NCI-H1092 (cell line): ENCODE data around the gene SH3BP2.

Source experiments
- DNase-seq: peaks from one replicate; lab custom pipeline; 2025; lab: John Stamatoyannopoulos, UW

The SH3BP2 gene

DNA sequence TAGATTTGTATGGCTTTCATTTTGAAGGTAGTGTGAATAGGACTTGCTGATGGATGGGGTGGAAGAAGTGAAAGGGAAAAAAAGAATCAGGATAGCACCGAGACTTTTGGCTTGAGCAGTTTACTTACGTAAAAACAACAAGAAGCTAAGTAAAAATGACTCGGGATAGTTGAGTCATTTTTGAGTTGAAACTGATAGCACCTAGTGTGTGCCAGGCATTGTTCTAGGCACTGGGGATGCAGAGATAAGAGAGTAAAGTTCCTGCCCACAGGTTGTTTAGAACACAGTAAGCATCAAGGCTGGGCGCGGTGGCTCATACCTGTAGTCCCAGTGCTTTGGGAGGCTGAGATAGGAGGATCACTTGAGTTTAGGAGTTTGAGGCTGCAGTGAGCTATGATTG lies 85.5 kb downstream of the SH3BP2 start:
- DNase-seq, result no peak

DNA sequence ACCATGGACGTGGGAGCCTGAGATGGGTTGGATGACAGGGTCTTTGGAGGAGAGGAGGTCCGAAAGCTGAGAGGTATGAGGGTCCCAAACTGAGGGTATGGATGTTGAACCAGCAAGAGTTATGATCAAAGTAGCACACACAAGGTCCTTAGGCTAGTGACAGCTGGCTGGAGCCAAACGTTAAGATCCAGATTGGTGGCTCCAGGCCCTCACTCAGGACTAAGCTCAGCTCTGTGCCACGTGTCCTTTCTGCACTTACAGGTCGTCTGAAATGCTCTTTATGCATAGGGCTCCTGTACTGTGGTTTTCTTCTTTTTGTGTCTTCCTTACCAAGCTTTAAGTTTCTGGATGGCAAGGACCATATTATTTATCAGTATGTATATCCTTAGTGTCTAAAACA lies 86.1 kb downstream of the SH3BP2 start:
- no peak for DNase-seq

- DNase-seq, result no peak
These were observed 88.5 kb downstream of the SH3BP2 start for GRCh38 chr4:2881431-2881830.

DNA sequence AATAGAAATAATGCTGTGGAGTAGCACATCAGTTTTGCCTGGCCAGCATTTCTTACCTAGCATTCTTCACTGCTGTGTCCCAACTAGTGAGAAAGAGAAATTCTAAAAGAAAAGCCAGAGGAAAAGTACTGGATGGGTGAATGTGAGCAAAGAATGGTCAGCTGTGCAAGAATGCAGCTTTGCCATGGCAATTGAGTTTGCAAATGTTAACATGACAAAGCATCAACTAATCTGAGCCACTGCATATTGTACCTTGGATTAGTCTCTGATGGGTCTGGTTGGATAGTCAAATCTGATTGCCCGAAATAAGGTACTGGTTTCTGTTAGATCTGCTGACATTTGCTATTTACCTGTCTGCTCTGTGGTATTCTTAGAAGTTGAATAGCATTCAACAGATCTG lies 89.5 kb downstream of the SH3BP2 start:
- no peak for DNase-seq

DNA sequence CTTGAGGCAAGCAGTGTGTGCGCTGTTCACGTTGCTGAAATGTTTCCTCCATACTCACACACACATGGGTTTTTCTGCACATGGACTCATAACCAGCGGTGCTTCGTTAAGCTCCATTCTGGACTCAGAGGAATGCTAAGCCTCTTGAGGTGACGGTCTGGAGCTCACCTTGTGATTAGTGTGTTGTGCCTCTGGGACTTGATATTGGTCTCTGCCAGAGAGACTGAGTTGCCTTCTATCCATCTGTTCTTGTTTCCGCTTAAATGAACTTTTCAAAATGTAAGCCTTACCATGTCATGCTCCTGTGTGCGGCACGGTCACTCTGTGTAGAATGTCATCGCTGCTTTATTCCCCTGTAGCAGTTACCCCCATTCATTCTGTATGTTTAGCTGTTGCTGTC lies 93.3 kb downstream of the SH3BP2 start:
- no peak for DNase-seq

- DNase-seq, result no peak
These were observed 93.7 kb downstream of the SH3BP2 start for GRCh38 chr4:2886622-2887021.

GRCh38 chr4:2887343-2887742 lies 94.5 kb downstream of the SH3BP2 start:
- no peak for DNase-seq

- no peak for DNase-seq
These were observed 96.0 kb downstream of the SH3BP2 start for GRCh38 chr4:2888886-2889285.
